K562 (cell line): Measurements from ENCODE around the gene LDLR. TPM values are rescaled to one million over a fixed set of nuclear protein-coding genes. Genes with fewer than 3 reads are reported as not detected.

ENCODE experiments used
- ATAC-seq: fragments of 200-7000 bp; cut with Tn5 transposase; 3 replicates; pipeline ENCODE4 v1.9.1; 2020; ENCODE audit warnings: moderate library complexity
- BruUV-seq: library from RNA; stranded (reverse); fragments of 400-500 nt; replicated peaks from 2 replicates; lab custom pipeline; 2021; lab: Mats Ljungman, UMichigan
- CTCF ChIA-PET: fragments of 300-600 bp; formaldehyde crosslinking; extraction: SDS; loops from one replicate; lab custom pipeline; 2021; ENCODE audit warnings: low intra/inter-chr PET ratio; lab: Yijun Ruan, JAX
- POLR2A ChIA-PET: fragments of 300-600, 350-650 bp; sonication (Branson Sonifier 250); formaldehyde crosslinking; extraction: SDS; loops from one replicate; lab custom pipeline; 2021; ENCODE audit warnings: antibody characterized with exemption, inconsistent platforms; lab: Yijun Ruan, JAX
- DNase-seq, 4 experiments: peaks; one replicate each; pipeline versions ENCODE4 v3.0.0 to v3.0.0-alpha.2; 2011 to 2018; ENCODE audit warnings: low spot score in 3 of 4, mixed read lengths in 3 of 4; ENCODE audit errors: extremely low read depth in 1 of 4
- FAIRE-seq: peaks from 2 replicates; lab custom pipeline; 2011; peaks lifted over from hg19 to GRCh38; lab: Jason Lieb, UNC
- H2AFZ ChIP-seq: 2 replicates; pipeline ENCODE4 v1.6.0; 2011; ENCODE audit warnings: low read depth, low read length, control low read depth, inconsistent platforms
- H3K27ac ChIP-seq: fragments of 200-600 bp; 3 replicates; pipeline ENCODE4 v1.8.0; 2011; ENCODE audit warnings: low read depth, mild to moderate bottlenecking, control low read depth, inconsistent platforms, low read length, moderate library complexity, mixed read lengths; ENCODE audit errors: extremely low read depth
- H3K27me3 ChIP-seq, 2 experiments: fragments of 300-600 bp in 1 of 2; 2 replicates in 1 of 2; 3 replicates in 1 of 2; pipeline versions ENCODE4 v1.6.0 to v1.8.0; 2011; ENCODE audit warnings: inconsistent platforms in 2 of 2, low read length in 2 of 2, mild to moderate bottlenecking in 1 of 2, mixed read lengths in 1 of 2, moderate library complexity in 1 of 2; ENCODE audit not compliant: control insufficient read depth in 2 of 2, insufficient read depth in 2 of 2
- H3K36me3 ChIP-seq: fragments of 300-600 bp; 3 replicates; pipeline ENCODE4 v1.8.0; 2011; ENCODE audit warnings: mild to moderate bottlenecking, low read length, inconsistent platforms; ENCODE audit not compliant: control insufficient read depth, insufficient read depth
- H3K4me1 ChIP-seq, 2 experiments: fragments of 200-600 bp in 1 of 2; replicated peaks in 1 of 2; 2 replicates in 1 of 2; 3 replicates in 1 of 2; pipeline versions ENCODE4 v1.5.1 to v1.8.0; 2011; ENCODE audit warnings: inconsistent platforms in 2 of 2, low read length in 2 of 2, mild to moderate bottlenecking in 1 of 2, mixed read lengths in 1 of 2, moderate library complexity in 1 of 2; ENCODE audit not compliant: control insufficient read depth in 2 of 2, insufficient read depth in 2 of 2
- H3K4me2 ChIP-seq: 2 replicates; pipeline ENCODE4 v1.6.1; 2011; ENCODE audit warnings: low read length, control low read depth, inconsistent platforms, mixed read lengths; ENCODE audit not compliant: insufficient read depth
- H3K4me3 ChIP-seq: fragments of 200-600 bp; sonication (generic), shearing (Covaris generic); 2 replicates; pipeline ENCODE4 v1.5.1; 2016; ENCODE audit warnings: control low read depth, inconsistent platforms
- H3K79me2 ChIP-seq: fragments of 200-600 bp; 3 replicates; pipeline ENCODE4 v1.8.0; 2011; ENCODE audit warnings: low read length, inconsistent platforms; ENCODE audit not compliant: control insufficient read depth, insufficient read depth
- H3K9ac ChIP-seq, 2 experiments: 2 replicates each; pipeline versions ENCODE4 v1.6.0 to v1.6.1; 2011; ENCODE audit warnings: low read depth in 2 of 2, low read length in 2 of 2, control low read depth in 1 of 2, inconsistent platforms in 1 of 2, mild to moderate bottlenecking in 1 of 2, mixed read lengths in 1 of 2; ENCODE audit not compliant: insufficient read depth in 1 of 2
- H3K9me1 ChIP-seq: one replicate; pipeline ENCODE4 v1.6.0; 2011; ENCODE audit warnings: inconsistent platforms, mild to moderate bottlenecking, low read length, moderate library complexity; ENCODE audit not compliant: control insufficient read depth, insufficient read depth
- H3K9me3 ChIP-seq: replicated peaks from 2 replicates; pipeline ENCODE4 v1.5.1; 2011; ENCODE audit warnings: low read depth, low read length, inconsistent platforms; ENCODE audit not compliant: control insufficient read depth, insufficient read depth
- H4K20me1 ChIP-seq: replicated peaks from 2 replicates; pipeline ENCODE4 v1.6.1; 2011; ENCODE audit warnings: low read length, inconsistent platforms, mixed read lengths; ENCODE audit not compliant: control insufficient read depth, insufficient read depth
- FOXM1 ChIP-seq, 2 experiments: fragments of 450-650 bp in 1 of 2; sonication (generic) in 1 of 2; formaldehyde crosslinking in 1 of 2; IDR thresholded peaks; 2 replicates each; pipeline versions ENCODE4 v1.6.1 to v1.9.0; 2017 to 2022; ENCODE audit warnings: low read depth in 2 of 2, mild to moderate bottlenecking in 2 of 2, missing genetic modification reagents in 1 of 2, moderate library complexity in 1 of 2
- HDAC6 ChIP-seq: IDR thresholded peaks from 2 replicates; pipeline ENCODE4 v1.6.1; 2012; ENCODE audit warnings: low read depth, mild to moderate bottlenecking, control low read depth, inconsistent platforms, low read length, moderate library complexity
- KLF1 ChIP-seq: fragments of 450-650 bp; IDR thresholded peaks from 2 replicates; pipeline ENCODE4 v1.6.1; 2016; ENCODE audit warnings: missing genetic modification characterization, missing compliant biosample characterization
- POLR2AphosphoS5 ChIP-seq: IDR thresholded peaks from 2 replicates; pipeline ENCODE4 v1.6.1; 2011; ENCODE audit warnings: mild to moderate bottlenecking, low read depth, low read length, moderate library complexity; ENCODE audit not compliant: control insufficient read depth, insufficient read depth
- POLR2G ChIP-seq: fragments of 200-400 bp; formaldehyde crosslinking; IDR thresholded peaks from 2 replicates; pipeline ENCODE4 v1.6.1; 2017; ENCODE audit warnings: low read depth, mild to moderate bottlenecking, antibody characterized with exemption, low read length, moderate library complexity
- RBFOX2 ChIP-seq: fragments of 200-400 bp; formaldehyde crosslinking; IDR thresholded peaks from 2 replicates; pipeline ENCODE4 v1.6.1; 2017; ENCODE audit warnings: low read depth, mild to moderate bottlenecking, low read length, moderate library complexity
- SPI1 ChIP-seq: IDR thresholded peaks from 2 replicates; pipeline ENCODE4 v1.6.1; 2011; ENCODE audit warnings: low read depth, low read length, control low read depth, borderline replicate concordance
- ZBED1 ChIP-seq: IDR thresholded peaks from 2 replicates; pipeline ENCODE4 v1.6.1; 2014
- ZNF408 ChIP-seq: fragments of 250-450 bp; sonication (Bioruptor Pico); IDR thresholded peaks from 2 replicates; pipeline ENCODE4 v1.4.0; 2020; ENCODE audit warnings: low read depth, mild to moderate bottlenecking, moderate library complexity
- WGBS: fragments of 100-300 bp; shearing (Covaris generic); methylation state at CpG from one replicate; pipeline ENCODE4 v1.1.6; 2016; ENCODE audit warnings: low coverage, mixed read lengths; ENCODE audit not compliant: insufficient coverage; ENCODE audit errors: missing lambda C conversion rate; 5-methylcytosine and 5-hydroxymethylcytosine counted together
- in situ Hi-C: fragments of 300-500 bp; cut with MboI; formaldehyde crosslinking; loops from 4 replicates; pipeline ENCODE4 v1.15.0; 2018; ENCODE audit warnings: inconsistent platforms, mixed read lengths
- intact Hi-C: fragments of 100-400 bp; cut with micrococcal nuclease; formaldehyde crosslinking; loops from 2 replicates; pipeline ENCODE4 v1.14.2; 2022
- polyA plus RNA-seq, 8 experiments: library from polyadenylated mRNA; depleted of rRNA in 4 of 8; stranded (reverse) in 5 of 8; unstranded in 3 of 8; fragments of >200 nt; fragmentation: Nextera tagmentation in 2 of 8; fragmentation: Illumina TruSeq in 1 of 8; extraction: Ambion mirVana in 2 of 8; extraction: Trizol in 1 of 8; gene quantifications; 2 replicates each; pipeline versions ENCODE4 v1.2.1 to v1.2.3, GENCODE V29; 2011 to 2014; ENCODE audit warnings: inconsistent platforms in 1 of 8, missing spikeins in 1 of 8
- total RNA-seq, 7 experiments: library from RNA; depleted of rRNA in 6 of 7; stranded (reverse); fragments of >200 nt in 6 of 7; fragmentation: Illumina TruSeq in 2 of 7; extraction: Trizol in 2 of 7; gene quantifications; 2 replicates each; pipeline versions ENCODE4 v1.2.1 to v1.2.3, GENCODE V29; 2011 to 2021; ENCODE audit warnings: low replicate concordance in 1 of 7

Gene LDLR
- total and polyA plus RNA-seq, 9 of the 15 experiments (the other 6 are each of a cell fraction or from before 2014, with no cell fraction given), result 19.9 to 114 (median 56.3) TPM

GRCh38 chr19:11101057-11101456 is 11.8 kb downstream of the LDLR start:
- Histone ChIP-seq H3K9ac (no peak overlapping the region), H4K20me1 (peaks cover 54% of the 10 kb centered on the region), H3K4me1 (peaks cover 10 to 13% of the 10 kb centered on the region in 2 experiments)
- TF ChIP-seq ZNF408 (CRISPR knock-in tag) (no peak), POLR2AphosphoS5 (peak; percentile 53; the same call in 1 of the 2 replicates), FOXM1 (IDR thresholded peaks at IDR 0.05; ENCODE audit: low read depth) (no peak), FOXM1 (CRISPR knock-in tag; IDR thresholded peaks at IDR 0.05; ENCODE audit: low read depth) (no peak)
- TF ChIP-seq, all 486 proteins: peak for 1
- ATAC-seq, result no peak
- Histone ChIP-seq H3K4me3 (no peak overlapping the region), H3K27ac (no peak overlapping the region), H3K9me1 (peaks cover 15% of the 10 kb centered on the region), H3K4me2 (no peak overlapping the region), H3K9me3 (no peaks in the 10 kb centered on the region), H3K79me2 (peaks cover 90% of the 10 kb centered on the region), H3K27me3 (no peaks in the 10 kb centered on the region), H2AFZ (no peak overlapping the region), H3K36me3 (peaks cover 97% of the 10 kb centered on the region)
- no TSS peak for BruUV-seq
- POLR2A ChIA-PET, result interaction anchor here (0.6 to 1.7 kb wide), 8 partner anchors 9 to 276 kb away, joined by 3 to 6 read pairs (median 5); partner anchors contain the start of gene LDLR
- CTCF ChIA-PET, result no interaction called here
- FAIRE-seq, result no peak
- intact Hi-C loops (no loop called here), in situ Hi-C loops (no loop called here)
- DNase-seq, result no peak
- WGBS, result 94% methylated on average over 5 of the region's 5 CpGs

DNA sequence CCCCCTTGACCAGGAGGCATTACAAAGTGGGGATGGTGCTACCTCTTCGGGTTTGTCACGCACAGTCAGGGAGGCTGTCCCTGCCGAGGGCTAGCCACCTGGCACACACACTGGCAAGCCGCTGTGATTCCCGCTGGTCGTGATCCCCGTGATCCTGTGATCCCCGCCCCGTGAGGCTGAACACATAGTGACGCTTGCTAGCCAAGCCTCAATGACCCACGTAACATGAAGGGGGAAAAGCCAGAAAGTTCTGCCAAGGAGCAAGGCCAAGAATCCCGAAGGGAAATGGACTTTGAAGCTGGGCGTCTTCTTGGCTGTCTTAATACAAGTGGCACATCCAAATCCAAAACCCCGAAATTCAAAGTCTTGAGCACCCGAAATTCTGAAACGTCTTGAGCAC is 13.7 kb downstream of the LDLR start:
- Histone ChIP-seq H3K4me1 (peaks cover 0 to 12% of the 10 kb centered on the region in 2 experiments; a peak in 2 of 5 replicates), H3K36me3 (peaks cover 96% of the 10 kb centered on the region), H3K4me3 (no peak overlapping the region), H3K27ac (no peak overlapping the region), H3K9ac (peak overlapping the region in 1 of 2 experiments; percentile 55; a peak in 1 of 4 replicates), H3K9me1 (peaks cover 10% of the 10 kb centered on the region), H4K20me1 (peaks cover 50% of the 10 kb centered on the region), H3K9me3 (no peaks in the 10 kb centered on the region), H3K27me3 (no peaks in the 10 kb centered on the region), H3K4me2 (no peak overlapping the region), H2AFZ (no peak overlapping the region), H3K79me2 (peaks cover 84% of the 10 kb centered on the region)
- DNase-seq (no peak), ATAC-seq (no peak), FAIRE-seq (no peak)
- TF ChIP-seq KLF1 (tag), result no peak
- TF ChIP-seq HDAC6, result no peak
- 0 out of 2 replicates have a peak, but pooled peaks have one; percentile 47 for TF ChIP-seq POLR2G
- peak; percentile 47 for TF ChIP-seq RBFOX2
- TF ChIP-seq SPI1, result no peak
- peak; percentile 59; the same call in 1 of the 2 replicates for TF ChIP-seq ZBED1
- intact Hi-C loops (no loop called here), in situ Hi-C loops (no loop called here)
- ChIA-PET POLR2A (interaction anchor here (2.3 to 4.4 kb wide), 2 partner anchors 10 to 14 kb away, joined by 8 to 54 read pairs; partner anchors contain the start of gene LDLR), CTCF (no interaction called here)
- BruUV-seq, result no TSS peak
- 96% methylated on average over 15 of the region's 16 CpGs for WGBS
